ENCODE measurements around the gene MIS18A. TPM values are rescaled to one million over a fixed set of nuclear protein-coding genes. Genes with fewer than 3 reads are reported as not detected.

Gene MIS18A
- total and polyA plus RNA-seq, 2 donors (not counting 1 experiment from before 2014, with no cell fraction given), result 4.0 to 7.6 TPM

DNA sequence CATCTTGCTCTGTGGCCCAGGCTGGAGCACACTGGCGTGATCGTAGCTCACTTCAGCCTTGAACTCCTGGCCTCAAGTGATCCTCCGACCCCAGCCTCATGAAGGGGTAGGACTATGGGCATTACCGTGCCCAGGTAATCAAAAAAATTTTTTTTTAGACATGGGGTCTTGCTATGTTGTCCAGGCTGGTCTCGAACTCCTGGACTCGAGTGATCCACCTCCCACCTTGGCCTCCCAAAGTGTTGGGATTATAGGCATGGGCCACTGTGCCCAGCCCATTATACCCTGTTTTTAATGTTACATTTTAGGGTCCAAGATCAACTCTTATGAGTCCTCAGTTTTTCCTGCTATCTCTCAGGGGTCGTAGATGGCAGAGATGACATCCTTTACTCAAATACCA lies 26.1 kb upstream of the MIS18A start:
- Histone ChIP-seq H3K9me3 (ENCODE audit: control insufficient read depth, insufficient read depth, low read depth, low read length) (no peaks in the 10 kb centered on the region), H2AFZ (ENCODE audit: low read length) (no peak overlapping the region), H3K79me2 (ENCODE audit: control insufficient read depth, insufficient read depth, low read length) (no peaks in the 10 kb centered on the region), H3K36me3 (ENCODE audit: control insufficient read depth, insufficient read depth, low read length) (peaks cover 11% of the 10 kb centered on the region), H3K4me1 (ENCODE audit: control insufficient read depth, extremely low read depth, insufficient read depth, low read length) (no peaks in the 10 kb centered on the region), H3K9ac (ENCODE audit: insufficient read depth, low read length) (no peak overlapping the region), H3K27ac (ENCODE audit: insufficient read depth, low read length) (no peak overlapping the region), H3K4me2 (ENCODE audit: extremely low read depth, insufficient read depth, low read length) (no peak overlapping the region), H3K4me3 (replicated peaks in 1 of 4; ENCODE audit: control extremely low read depth in 1 of 4, insufficient read depth in 1 of 4, low read depth in 3 of 4, low read length in 4 of 4) (no peak overlapping the region), H4K20me1 (ENCODE audit: control insufficient read depth, extremely low read depth, insufficient read depth, low read length) (no peaks in the 10 kb centered on the region), H3K27me3 (ENCODE audit: control insufficient read depth, insufficient read depth, low read length) (no peaks in the 10 kb centered on the region)
- no peak for TF ChIP-seq EZH2 (IDR thresholded peaks at IDR 0.05; ENCODE audit: low read length, missing control alignments)
- TF ChIP-seq CTCF (conservative IDR thresholded peaks at IDR 0.05 in 1 of 2, IDR thresholded peaks at IDR 0.05 in 1 of 2; ENCODE audit: low read depth in 1 of 2, low read length in 2 of 2), result no peak
- no peak for DNase-seq (ENCODE audit: low read depth in 2 of 2)

DNA sequence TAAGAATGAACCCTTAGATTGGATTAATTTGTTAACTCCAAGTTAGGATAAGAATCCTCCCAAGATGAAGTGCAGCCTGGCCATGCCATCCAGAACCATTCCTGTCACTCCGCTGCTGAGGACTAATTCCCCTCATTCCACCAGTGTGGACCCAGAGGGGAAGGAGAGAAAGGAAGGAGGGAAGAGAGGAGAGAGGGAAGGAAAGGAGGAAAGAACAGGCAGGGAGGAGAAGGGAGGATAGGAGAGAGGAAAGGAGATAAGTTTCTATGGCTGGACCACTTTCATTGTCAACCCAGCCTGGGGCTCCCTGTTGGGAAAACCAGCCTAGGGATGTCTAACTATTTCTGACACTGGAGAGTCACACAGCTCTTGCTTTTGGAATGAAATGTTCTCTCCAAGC lies 24.5 kb upstream of the MIS18A start:
- Histone ChIP-seq H3K27me3 (ENCODE audit: control insufficient read depth, insufficient read depth, low read length) (no peaks in the 10 kb centered on the region), H3K79me2 (ENCODE audit: control insufficient read depth, insufficient read depth, low read length) (no peaks in the 10 kb centered on the region), H2AFZ (ENCODE audit: low read length) (no peak overlapping the region), H3K4me1 (ENCODE audit: control insufficient read depth, extremely low read depth, insufficient read depth, low read length) (no peaks in the 10 kb centered on the region), H3K9me3 (ENCODE audit: control insufficient read depth, insufficient read depth, low read depth, low read length) (no peaks in the 10 kb centered on the region), H4K20me1 (ENCODE audit: control insufficient read depth, extremely low read depth, insufficient read depth, low read length) (no peaks in the 10 kb centered on the region), H3K36me3 (ENCODE audit: control insufficient read depth, insufficient read depth, low read length) (peaks cover 6% of the 10 kb centered on the region), H3K4me2 (ENCODE audit: extremely low read depth, insufficient read depth, low read length) (no peak overlapping the region), H3K9ac (ENCODE audit: insufficient read depth, low read length) (no peak overlapping the region), H3K4me3 (replicated peaks in 1 of 4; ENCODE audit: control extremely low read depth in 1 of 4, insufficient read depth in 1 of 4, low read depth in 3 of 4, low read length in 4 of 4) (no peak overlapping the region), H3K27ac (ENCODE audit: insufficient read depth, low read length) (no peak overlapping the region)
- DNase-seq (ENCODE audit: low read depth in 2 of 2), result no peak
- TF ChIP-seq EZH2 (IDR thresholded peaks at IDR 0.05; ENCODE audit: low read length, missing control alignments), result no peak
- no peak for TF ChIP-seq CTCF (conservative IDR thresholded peaks at IDR 0.05 in 1 of 2, IDR thresholded peaks at IDR 0.05 in 1 of 2; ENCODE audit: low read depth in 1 of 2, low read length in 2 of 2)

GRCh38 chr21:32302560-32302959 lies 23.7 kb upstream of the MIS18A start:
- Histone ChIP-seq H3K36me3 (ENCODE audit: control insufficient read depth, insufficient read depth, low read length) (peaks cover 6% of the 10 kb centered on the region), H2AFZ (ENCODE audit: low read length) (no peak overlapping the region), H3K27me3 (ENCODE audit: control insufficient read depth, insufficient read depth, low read length) (no peaks in the 10 kb centered on the region), H3K4me1 (ENCODE audit: control insufficient read depth, extremely low read depth, insufficient read depth, low read length) (no peaks in the 10 kb centered on the region), H3K4me2 (ENCODE audit: extremely low read depth, insufficient read depth, low read length) (no peak overlapping the region), H4K20me1 (ENCODE audit: control insufficient read depth, extremely low read depth, insufficient read depth, low read length) (no peaks in the 10 kb centered on the region), H3K9ac (ENCODE audit: insufficient read depth, low read length) (no peak overlapping the region), H3K27ac (ENCODE audit: insufficient read depth, low read length) (no peak overlapping the region), H3K4me3 (replicated peaks in 1 of 4; ENCODE audit: control extremely low read depth in 1 of 4, insufficient read depth in 1 of 4, low read depth in 3 of 4, low read length in 4 of 4) (no peak overlapping the region), H3K9me3 (ENCODE audit: control insufficient read depth, insufficient read depth, low read depth, low read length) (no peaks in the 10 kb centered on the region), H3K79me2 (ENCODE audit: control insufficient read depth, insufficient read depth, low read length) (no peaks in the 10 kb centered on the region)
- no peak for DNase-seq (ENCODE audit: low read depth in 2 of 2)
- no peak for TF ChIP-seq CTCF (conservative IDR thresholded peaks at IDR 0.05 in 1 of 2, IDR thresholded peaks at IDR 0.05 in 1 of 2; ENCODE audit: low read depth in 1 of 2, low read length in 2 of 2)
- TF ChIP-seq EZH2 (IDR thresholded peaks at IDR 0.05; ENCODE audit: low read length, missing control alignments), result no peak

Data from fibroblast of lung (primary cell).